Nephron (organoid): ENCODE measurements around the gene TM4SF1.

ENCODE experiments used
- H3K27ac Mint-ChIP-seq, 3 experiments: 2 replicates each; pipeline ENCODE4 v1.8.0; 2020; ENCODE audit warnings: mixed read lengths in 3 of 3, mild to moderate bottlenecking in 2 of 3, moderate library complexity in 1 of 3
- H3K27me3 Mint-ChIP-seq: 2 replicates; pipeline ENCODE4 v1.8.0; 2021; ENCODE audit warnings: low read depth, mild to moderate bottlenecking, moderate library complexity, mixed read lengths
- H3K36me3 Mint-ChIP-seq: 2 replicates; pipeline ENCODE4 v1.8.0; 2020; ENCODE audit warnings: low read depth, mixed read lengths
- H3K4me1 Mint-ChIP-seq: 2 replicates; pipeline ENCODE4 v1.8.0; 2020; ENCODE audit warnings: mixed read lengths
- H3K4me3 Mint-ChIP-seq, 3 experiments: 2 replicates each; pipeline ENCODE4 v1.8.0; 2020; ENCODE audit warnings: mild to moderate bottlenecking in 3 of 3, mixed read lengths in 3 of 3, moderate library complexity in 2 of 3
- H3K9me3 Mint-ChIP-seq: 2 replicates; pipeline ENCODE4 v1.8.0; 2020; ENCODE audit warnings: mixed read lengths
- TF ChIP-seq, protein P1 (sequence below), 3 experiments: fragments of 200-600 bp; sonication (generic); IDR thresholded peaks; one replicate each; pipeline ENCODE4 v1.5.0; 2021; ENCODE audit warnings: antibody characterized with exemption in 3 of 3; ENCODE audit not compliant: unreplicated experiment in 3 of 3

TM4SF1 gene

GRCh38 chr3:149417727-149418126 lies 40.3 kb upstream of the TM4SF1 start:
- Mint-ChIP-seq H3K4me1 (peaks cover 15% of the 10 kb centered on the region), H3K9me3 (no peaks in the 10 kb centered on the region), H3K27me3 (no peaks in the 10 kb centered on the region), H3K4me3 (no peak overlapping the region), H3K36me3 (no peaks in the 10 kb centered on the region), H3K27ac (no peak overlapping the region)
- TF ChIP-seq, protein P1, sequence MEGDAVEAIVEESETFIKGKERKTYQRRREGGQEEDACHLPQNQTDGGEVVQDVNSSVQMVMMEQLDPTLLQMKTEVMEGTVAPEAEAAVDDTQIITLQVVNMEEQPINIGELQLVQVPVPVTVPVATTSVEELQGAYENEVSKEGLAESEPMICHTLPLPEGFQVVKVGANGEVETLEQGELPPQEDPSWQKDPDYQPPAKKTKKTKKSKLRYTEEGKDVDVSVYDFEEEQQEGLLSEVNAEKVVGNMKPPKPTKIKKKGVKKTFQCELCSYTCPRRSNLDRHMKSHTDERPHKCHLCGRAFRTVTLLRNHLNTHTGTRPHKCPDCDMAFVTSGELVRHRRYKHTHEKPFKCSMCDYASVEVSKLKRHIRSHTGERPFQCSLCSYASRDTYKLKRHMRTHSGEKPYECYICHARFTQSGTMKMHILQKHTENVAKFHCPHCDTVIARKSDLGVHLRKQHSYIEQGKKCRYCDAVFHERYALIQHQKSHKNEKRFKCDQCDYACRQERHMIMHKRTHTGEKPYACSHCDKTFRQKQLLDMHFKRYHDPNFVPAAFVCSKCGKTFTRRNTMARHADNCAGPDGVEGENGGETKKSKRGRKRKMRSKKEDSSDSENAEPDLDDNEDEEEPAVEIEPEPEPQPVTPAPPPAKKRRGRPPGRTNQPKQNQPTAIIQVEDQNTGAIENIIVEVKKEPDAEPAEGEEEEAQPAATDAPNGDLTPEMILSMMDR (IDR thresholded peaks at IDR 0.05; ENCODE audit: unreplicated experiment in 3 of 3) = no peak

- Mint-ChIP-seq H3K4me3 (no peak overlapping the region), H3K36me3 (no peaks in the 10 kb centered on the region), H3K27ac (no peak overlapping the region), H3K4me1 (peaks cover 15% of the 10 kb centered on the region), H3K9me3 (no peaks in the 10 kb centered on the region), H3K27me3 (no peaks in the 10 kb centered on the region)
- TF ChIP-seq, protein P1 (IDR thresholded peaks at IDR 0.05; ENCODE audit: unreplicated experiment in 3 of 3) = no peak
These were observed 39.7 kb upstream of the TM4SF1 start for GRCh38 chr3:149417174-149417573.

DNA sequence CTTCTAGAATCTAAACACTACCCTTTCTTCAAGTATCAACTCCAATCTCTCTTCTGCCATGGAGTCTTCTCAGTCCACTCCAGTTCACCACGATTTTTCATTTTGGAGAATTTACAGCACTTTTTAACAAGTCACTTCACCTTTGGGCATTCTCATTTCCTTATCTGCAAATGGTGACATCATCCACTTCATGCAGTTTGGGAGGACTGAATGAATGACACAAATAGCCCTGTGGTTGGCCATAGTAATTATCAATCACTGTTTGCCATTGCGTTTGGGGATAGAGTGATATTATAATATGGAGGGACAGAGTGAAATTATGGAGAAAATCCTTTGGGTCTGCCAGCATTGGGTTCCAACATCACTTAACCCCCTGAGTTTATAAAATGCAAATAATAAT lies 38.0 kb upstream of the TM4SF1 start:
- TF ChIP-seq, protein P1 (IDR thresholded peaks at IDR 0.05; ENCODE audit: unreplicated experiment in 3 of 3) = no peak
- Mint-ChIP-seq H3K9me3 (no peaks in the 10 kb centered on the region), H3K36me3 (no peaks in the 10 kb centered on the region), H3K4me3 (no peak overlapping the region), H3K27ac (peak overlapping the region; percentile 6 to 38 (median 22)), H3K4me1 (peaks cover 15% of the 10 kb centered on the region), H3K27me3 (no peaks in the 10 kb centered on the region)

DNA sequence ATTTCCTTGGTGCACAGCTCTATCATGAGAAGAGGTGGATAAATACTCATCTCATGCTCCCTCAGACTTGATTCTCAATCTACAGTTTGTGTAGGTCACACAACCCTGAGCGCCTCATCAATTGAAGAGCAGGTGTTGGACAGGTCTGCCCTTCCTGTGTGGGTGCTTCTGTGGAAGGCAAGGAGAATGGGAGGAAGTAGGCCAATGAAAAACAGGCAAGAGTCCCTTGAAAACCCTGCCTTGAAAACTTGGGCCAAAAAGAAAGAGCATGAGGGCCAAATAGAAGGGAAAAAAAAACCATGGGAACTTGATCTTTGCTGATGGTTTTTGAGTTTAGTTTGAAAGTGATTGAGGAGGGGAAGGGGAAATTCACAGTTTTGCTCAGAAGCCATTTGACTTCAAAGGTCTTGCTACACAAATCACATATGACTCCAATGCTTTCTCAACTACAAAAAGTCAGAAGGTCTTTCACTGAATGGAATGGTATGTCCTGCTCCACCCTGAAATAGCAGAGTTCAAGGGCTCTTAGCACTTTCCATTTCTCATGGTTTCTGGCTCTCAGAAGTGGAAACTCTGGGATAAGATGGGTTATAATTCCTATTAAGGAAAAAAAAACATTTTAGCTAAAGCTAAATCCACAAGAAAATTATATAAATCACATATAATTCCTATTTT lies 37.2 kb upstream of the TM4SF1 start:
- TF ChIP-seq, protein P1 (IDR thresholded peaks at IDR 0.05; ENCODE audit: unreplicated experiment in 3 of 3) = no peak
- no peaks in the 10 kb centered on the region for H3K27me3 Mint-ChIP-seq

DNA sequence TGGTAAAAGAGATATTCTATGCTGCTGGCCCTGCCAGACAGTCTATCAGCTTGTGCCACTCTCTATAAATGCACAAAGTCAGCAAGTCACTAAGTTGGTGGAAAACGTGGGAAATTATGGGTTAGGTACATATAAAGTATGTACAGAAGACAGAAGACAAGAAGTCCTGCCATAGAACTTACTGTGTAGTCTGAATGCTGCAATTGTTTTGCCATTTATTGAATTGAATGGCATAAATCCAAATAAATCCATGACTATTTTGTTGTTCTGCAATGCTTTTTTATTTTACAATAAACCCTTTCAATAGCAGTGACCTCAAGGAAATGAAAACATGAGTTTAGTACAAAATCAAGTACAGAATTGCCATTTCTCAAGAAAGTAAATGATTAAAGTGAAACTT lies 34.1 kb upstream of the TM4SF1 start:
- Mint-ChIP-seq H3K27ac (no peak overlapping the region), H3K36me3 (no peaks in the 10 kb centered on the region), H3K9me3 (no peaks in the 10 kb centered on the region), H3K27me3 (no peaks in the 10 kb centered on the region), H3K4me3 (no peak overlapping the region), H3K4me1 (peaks cover 6% of the 10 kb centered on the region)
- TF ChIP-seq, protein P1 (IDR thresholded peaks at IDR 0.05; ENCODE audit: unreplicated experiment in 3 of 3) = no peak

More for the DNA sequence above, 37.2 kb upstream of the TM4SF1 start:
- Mint-ChIP-seq H3K4me3 (no peak overlapping the region), H3K36me3 (no peaks in the 10 kb centered on the region), H3K4me1 (peaks cover 15% of the 10 kb centered on the region), H3K9me3 (no peaks in the 10 kb centered on the region), H3K27ac (peak overlapping the region; percentile 22 to 59 (median 31))

GRCh38 chr3:149409351-149409750 lies 31.9 kb upstream of the TM4SF1 start:
- TF ChIP-seq, protein P1 (IDR thresholded peaks at IDR 0.05; ENCODE audit: unreplicated experiment in 3 of 3) = no peak
- no peaks in the 10 kb centered on the region for H3K27me3 Mint-ChIP-seq
- H3K9me3 Mint-ChIP-seq = no peaks in the 10 kb centered on the region
- peaks cover under 1% of the 10 kb centered on the region for H3K4me1 Mint-ChIP-seq
- H3K36me3 Mint-ChIP-seq = no peaks in the 10 kb centered on the region
- no peak overlapping the region for H3K4me3 Mint-ChIP-seq
- no peak overlapping the region for H3K27ac Mint-ChIP-seq
